ENCODE results near the gene FGF14.

Gene FGF14

DNA sequence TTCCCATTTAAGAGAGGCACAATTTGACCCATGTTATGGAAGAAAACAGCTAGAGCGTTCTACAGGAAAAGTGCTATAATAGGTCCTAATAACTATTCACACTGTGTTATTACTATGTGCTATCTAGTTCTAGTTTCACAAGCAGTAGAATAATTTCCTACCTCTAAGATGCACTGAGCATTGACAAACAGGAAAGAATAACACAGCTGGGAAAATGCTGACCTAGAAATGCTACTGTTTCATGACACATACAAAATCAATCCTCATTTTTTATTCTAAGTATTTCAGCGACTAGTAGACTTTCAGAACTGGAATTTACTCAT, 689.9 kb downstream of the FGF14 start (continued):
- no peak for TF ChIP-seq ZNF654 (tag by site-specific recombination; IDR thresholded peaks at IDR 0.05; ENCODE audit: low read depth)

DNA sequence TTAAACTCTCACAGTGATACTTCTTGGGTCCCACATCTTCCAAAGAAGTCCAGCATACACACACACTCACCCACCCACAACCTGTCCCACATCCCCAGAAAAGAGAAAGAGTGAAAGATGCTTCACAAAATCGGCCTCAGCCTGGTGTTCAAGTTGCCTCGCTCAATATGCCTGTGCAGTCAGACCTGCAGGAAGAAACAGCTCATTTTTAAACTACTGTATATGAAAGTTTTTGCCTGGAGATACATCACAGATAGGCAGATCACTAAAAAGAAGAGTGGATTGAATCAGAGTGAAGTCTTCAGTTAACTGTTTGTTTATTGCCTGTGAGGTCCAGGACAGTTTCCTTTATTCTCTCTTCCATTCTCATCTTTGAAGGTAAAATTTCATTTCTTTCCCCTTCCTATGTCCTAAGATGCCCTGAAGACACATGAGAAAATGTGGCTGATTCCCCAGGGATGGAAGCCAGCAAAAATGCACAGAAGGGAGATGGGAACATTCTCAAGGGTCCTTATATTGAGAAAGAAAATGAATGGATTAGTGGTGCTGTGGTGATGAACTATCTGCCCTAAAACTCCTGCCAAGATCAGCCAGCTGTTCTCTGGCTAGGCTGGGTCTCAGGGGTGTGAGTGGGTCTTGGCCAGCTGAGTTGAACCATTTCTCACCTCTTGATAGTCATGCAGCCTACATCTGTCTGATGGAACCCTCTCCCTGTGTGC, 690.4 kb downstream of the FGF14 start:
- POLR2A ChIA-PET: no interaction called here
- Histone ChIP-seq H3K4me3 (ENCODE audit: low read depth, low read length) (no peak overlapping the region), H3K4me1 (ENCODE audit: control insufficient read depth, insufficient read depth, low read length) (no peaks in the 10 kb centered on the region), H3K9me3 (ENCODE audit: control insufficient read depth, insufficient read depth, low read depth, low read length) (no peaks in the 10 kb centered on the region), H3K36me3 (ENCODE audit: control insufficient read depth in 2 of 2, insufficient read depth in 1 of 2, low read length in 2 of 2) (no peaks in the 10 kb centered on the region), H3K27ac (ENCODE audit: extremely low read depth, low read depth, low read length) (no peak overlapping the region)
- CTCF ChIA-PET: no interaction called here
- TF ChIP-seq ZNF549 (tag by site-specific recombination; IDR thresholded peaks at IDR 0.05): no peak
- no peak for TF ChIP-seq KLF9 (tag by site-specific recombination; IDR thresholded peaks at IDR 0.05; ENCODE audit: low read depth)
- no peak for TF ChIP-seq ZNF274 (IDR thresholded peaks at IDR 0.05; ENCODE audit: low read length)
- no peak for TF ChIP-seq ZNF274 (tag by site-specific recombination; IDR thresholded peaks at IDR 0.05; ENCODE audit: borderline replicate concordance)
- no peak for TF ChIP-seq BCL11B (tag by site-specific recombination; IDR thresholded peaks at IDR 0.05; ENCODE audit: low read depth)
- TF ChIP-seq ZNF24 (tag by site-specific recombination; IDR thresholded peaks at IDR 0.05): no peak
- TF ChIP-seq BCL11A (tag by site-specific recombination; IDR thresholded peaks at IDR 0.05; ENCODE audit: low read depth): no peak
- TF ChIP-seq, protein P1, sequence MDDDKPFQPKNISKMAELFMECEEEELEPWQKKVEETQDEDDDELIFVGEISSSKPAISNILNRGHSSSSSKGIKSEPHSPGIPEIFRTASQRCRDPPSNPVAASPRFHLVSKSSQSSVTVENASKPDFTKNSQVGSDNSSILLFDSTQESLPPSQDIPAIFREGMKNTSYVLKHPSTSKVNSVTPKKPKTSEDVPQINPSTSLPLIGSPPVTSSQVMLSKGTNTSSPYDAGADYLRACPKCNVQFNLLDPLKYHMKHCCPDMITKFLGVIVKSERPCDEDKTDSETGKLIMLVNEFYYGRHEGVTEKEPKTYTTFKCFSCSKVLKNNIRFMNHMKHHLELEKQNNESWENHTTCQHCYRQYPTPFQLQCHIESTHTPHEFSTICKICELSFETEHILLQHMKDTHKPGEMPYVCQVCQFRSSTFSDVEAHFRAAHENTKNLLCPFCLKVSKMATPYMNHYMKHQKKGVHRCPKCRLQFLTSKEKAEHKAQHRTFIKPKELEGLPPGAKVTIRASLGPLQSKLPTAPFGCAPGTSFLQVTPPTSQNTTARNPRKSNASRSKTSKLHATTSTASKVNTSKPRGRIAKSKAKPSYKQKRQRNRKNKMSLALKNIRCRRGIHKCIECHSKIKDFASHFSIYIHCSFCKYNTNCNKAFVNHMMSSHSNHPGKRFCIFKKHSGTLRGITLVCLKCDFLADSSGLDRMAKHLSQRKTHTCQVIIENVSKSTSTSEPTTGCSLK (tag by site-specific recombination; IDR thresholded peaks at IDR 0.05): no peak
- no peak for TF ChIP-seq ZNF776 (tag by site-specific recombination; IDR thresholded peaks at IDR 0.05; ENCODE audit: borderline replicate concordance)
- no peak for TF ChIP-seq ZNF768 (tag by site-specific recombination; IDR thresholded peaks at IDR 0.05)
- TF ChIP-seq, protein P2, sequence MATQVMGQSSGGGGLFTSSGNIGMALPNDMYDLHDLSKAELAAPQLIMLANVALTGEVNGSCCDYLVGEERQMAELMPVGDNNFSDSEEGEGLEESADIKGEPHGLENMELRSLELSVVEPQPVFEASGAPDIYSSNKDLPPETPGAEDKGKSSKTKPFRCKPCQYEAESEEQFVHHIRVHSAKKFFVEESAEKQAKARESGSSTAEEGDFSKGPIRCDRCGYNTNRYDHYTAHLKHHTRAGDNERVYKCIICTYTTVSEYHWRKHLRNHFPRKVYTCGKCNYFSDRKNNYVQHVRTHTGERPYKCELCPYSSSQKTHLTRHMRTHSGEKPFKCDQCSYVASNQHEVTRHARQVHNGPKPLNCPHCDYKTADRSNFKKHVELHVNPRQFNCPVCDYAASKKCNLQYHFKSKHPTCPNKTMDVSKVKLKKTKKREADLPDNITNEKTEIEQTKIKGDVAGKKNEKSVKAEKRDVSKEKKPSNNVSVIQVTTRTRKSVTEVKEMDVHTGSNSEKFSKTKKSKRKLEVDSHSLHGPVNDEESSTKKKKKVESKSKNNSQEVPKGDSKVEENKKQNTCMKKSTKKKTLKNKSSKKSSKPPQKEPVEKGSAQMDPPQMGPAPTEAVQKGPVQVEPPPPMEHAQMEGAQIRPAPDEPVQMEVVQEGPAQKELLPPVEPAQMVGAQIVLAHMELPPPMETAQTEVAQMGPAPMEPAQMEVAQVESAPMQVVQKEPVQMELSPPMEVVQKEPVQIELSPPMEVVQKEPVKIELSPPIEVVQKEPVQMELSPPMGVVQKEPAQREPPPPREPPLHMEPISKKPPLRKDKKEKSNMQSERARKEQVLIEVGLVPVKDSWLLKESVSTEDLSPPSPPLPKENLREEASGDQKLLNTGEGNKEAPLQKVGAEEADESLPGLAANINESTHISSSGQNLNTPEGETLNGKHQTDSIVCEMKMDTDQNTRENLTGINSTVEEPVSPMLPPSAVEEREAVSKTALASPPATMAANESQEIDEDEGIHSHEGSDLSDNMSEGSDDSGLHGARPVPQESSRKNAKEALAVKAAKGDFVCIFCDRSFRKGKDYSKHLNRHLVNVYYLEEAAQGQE (tag by site-specific recombination; IDR thresholded peaks at IDR 0.05): no peak
- no peak for TF ChIP-seq ZNF16 (tag by site-specific recombination; IDR thresholded peaks at IDR 0.05; ENCODE audit: low read depth)
- no peak for TF ChIP-seq MEIS1 (CRISPR knock-in tag; IDR thresholded peaks at IDR 0.05; ENCODE audit: borderline replicate concordance)
- TF ChIP-seq ZNF629 (tag by site-specific recombination; IDR thresholded peaks at IDR 0.05): no peak
- TF ChIP-seq ZNF792 (tag by site-specific recombination; IDR thresholded peaks at IDR 0.05): no peak
- no peak for TF ChIP-seq KLF1 (tag by site-specific recombination; IDR thresholded peaks at IDR 0.05)
- no peak for TF ChIP-seq ZNF561 (tag by site-specific recombination; IDR thresholded peaks at IDR 0.05; ENCODE audit: borderline replicate concordance)
- no peak for TF ChIP-seq ZNF510 (tag by site-specific recombination; IDR thresholded peaks at IDR 0.05; ENCODE audit: insufficient replicate concordance)
- TF ChIP-seq, protein P3, sequence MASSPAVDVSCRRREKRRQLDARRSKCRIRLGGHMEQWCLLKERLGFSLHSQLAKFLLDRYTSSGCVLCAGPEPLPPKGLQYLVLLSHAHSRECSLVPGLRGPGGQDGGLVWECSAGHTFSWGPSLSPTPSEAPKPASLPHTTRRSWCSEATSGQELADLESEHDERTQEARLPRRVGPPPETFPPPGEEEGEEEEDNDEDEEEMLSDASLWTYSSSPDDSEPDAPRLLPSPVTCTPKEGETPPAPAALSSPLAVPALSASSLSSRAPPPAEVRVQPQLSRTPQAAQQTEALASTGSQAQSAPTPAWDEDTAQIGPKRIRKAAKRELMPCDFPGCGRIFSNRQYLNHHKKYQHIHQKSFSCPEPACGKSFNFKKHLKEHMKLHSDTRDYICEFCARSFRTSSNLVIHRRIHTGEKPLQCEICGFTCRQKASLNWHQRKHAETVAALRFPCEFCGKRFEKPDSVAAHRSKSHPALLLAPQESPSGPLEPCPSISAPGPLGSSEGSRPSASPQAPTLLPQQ (tag by site-specific recombination; IDR thresholded peaks at IDR 0.05): no peak
- TF ChIP-seq, protein P4, sequence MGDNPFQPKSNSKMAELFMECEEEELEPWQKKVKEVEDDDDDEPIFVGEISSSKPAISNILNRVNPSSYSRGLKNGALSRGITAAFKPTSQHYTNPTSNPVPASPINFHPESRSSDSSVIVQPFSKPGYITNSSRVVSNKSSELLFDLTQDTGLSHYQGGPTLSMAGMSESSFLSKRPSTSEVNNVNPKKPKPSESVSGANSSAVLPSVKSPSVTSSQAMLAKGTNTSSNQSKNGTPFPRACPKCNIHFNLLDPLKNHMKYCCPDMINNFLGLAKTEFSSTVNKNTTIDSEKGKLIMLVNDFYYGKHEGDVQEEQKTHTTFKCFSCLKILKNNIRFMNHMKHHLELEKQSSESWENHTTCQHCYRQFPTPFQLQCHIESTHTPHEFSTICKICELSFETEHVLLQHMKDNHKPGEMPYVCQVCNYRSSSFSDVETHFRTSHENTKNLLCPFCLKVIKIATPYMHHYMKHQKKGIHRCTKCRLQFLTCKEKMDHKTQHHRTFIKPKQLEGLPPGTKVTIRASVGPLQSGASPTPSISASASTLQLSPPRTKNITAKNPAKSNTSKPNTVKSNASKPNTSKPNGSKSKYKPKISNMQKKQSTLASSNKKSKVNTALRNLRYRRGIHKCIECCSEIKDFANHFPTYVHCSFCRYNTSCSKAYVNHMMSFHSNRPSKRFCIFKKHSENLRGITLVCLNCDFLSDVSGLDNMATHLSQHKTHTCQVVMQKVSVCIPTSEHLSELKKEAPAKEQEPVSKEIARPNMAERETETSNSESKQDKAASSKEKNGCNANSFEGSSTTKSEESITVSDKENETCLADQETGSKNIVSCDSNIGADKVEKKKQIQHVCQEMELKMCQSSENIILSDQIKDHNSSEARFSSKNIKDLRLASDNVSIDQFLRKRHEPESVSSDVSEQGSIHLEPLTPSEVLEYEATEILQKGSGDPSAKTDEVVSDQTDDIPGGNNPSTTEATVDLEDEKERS (tag by site-specific recombination; IDR thresholded peaks at IDR 0.05): no peak
